ENCODE results near the gene SOX9.

SOX9 gene

DNA sequence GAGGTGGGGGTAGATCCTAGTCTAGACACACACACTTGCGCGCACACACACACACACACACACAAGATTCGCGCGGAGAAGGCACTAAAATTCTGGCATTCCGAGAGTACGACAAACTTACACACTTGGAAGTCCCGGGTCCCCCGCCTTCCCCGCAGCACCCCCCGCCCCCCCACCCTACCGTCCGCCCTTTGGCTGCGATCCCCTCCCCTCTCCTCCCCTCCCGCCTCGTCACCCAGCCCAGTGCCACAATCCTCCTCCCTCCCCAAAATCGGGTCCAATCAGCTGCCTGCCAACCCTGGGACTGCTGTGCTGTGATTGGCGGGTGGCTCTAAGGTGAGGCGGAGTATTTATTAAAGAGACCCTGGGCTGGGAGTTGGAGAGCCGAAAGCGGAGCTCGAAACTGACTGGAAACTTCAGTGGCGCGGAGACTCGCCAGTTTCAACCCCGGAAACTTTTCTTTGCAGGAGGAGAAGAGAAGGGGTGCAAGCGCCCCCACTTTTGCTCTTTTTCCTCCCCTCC, at the start of gene SOX9:
Gene SOX9 (plus strand): TSS at position 379 of the 522 bp plus-strand sequence. CDS start 372 bp downstream, outside the sequence.
- DNase-seq (ENCODE audit: low spot score): peak; percentile 90
- TF ChIP-seq, protein P1, sequence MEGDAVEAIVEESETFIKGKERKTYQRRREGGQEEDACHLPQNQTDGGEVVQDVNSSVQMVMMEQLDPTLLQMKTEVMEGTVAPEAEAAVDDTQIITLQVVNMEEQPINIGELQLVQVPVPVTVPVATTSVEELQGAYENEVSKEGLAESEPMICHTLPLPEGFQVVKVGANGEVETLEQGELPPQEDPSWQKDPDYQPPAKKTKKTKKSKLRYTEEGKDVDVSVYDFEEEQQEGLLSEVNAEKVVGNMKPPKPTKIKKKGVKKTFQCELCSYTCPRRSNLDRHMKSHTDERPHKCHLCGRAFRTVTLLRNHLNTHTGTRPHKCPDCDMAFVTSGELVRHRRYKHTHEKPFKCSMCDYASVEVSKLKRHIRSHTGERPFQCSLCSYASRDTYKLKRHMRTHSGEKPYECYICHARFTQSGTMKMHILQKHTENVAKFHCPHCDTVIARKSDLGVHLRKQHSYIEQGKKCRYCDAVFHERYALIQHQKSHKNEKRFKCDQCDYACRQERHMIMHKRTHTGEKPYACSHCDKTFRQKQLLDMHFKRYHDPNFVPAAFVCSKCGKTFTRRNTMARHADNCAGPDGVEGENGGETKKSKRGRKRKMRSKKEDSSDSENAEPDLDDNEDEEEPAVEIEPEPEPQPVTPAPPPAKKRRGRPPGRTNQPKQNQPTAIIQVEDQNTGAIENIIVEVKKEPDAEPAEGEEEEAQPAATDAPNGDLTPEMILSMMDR (IDR thresholded peaks at IDR 0.05; ENCODE audit: extremely low read depth, missing control alignments): no peak

DNA sequence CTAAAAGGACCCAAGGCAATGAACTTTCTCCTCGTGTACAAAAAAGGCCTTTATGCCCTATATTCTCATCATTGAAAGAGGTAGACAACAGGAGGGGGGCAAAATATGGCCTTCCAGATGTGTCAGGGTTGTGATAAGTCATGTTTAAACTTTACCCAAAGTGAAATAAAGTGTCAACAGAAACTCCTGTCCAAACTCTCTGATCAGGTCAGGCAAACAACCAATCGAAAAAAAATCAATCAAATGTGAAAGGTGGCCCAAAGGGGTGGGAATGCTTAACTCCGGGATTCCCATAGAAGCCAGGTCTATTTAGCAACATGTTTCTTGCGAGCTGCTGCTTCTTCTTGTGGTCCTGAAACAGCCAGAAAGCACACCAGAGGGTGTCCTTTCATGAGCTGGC, 49.5 kb upstream of the SOX9 start:
- DNase-seq (ENCODE audit: low spot score): no peak
- TF ChIP-seq, protein P1 (IDR thresholded peaks at IDR 0.05; ENCODE audit: extremely low read depth, missing control alignments): no peak

DNA sequence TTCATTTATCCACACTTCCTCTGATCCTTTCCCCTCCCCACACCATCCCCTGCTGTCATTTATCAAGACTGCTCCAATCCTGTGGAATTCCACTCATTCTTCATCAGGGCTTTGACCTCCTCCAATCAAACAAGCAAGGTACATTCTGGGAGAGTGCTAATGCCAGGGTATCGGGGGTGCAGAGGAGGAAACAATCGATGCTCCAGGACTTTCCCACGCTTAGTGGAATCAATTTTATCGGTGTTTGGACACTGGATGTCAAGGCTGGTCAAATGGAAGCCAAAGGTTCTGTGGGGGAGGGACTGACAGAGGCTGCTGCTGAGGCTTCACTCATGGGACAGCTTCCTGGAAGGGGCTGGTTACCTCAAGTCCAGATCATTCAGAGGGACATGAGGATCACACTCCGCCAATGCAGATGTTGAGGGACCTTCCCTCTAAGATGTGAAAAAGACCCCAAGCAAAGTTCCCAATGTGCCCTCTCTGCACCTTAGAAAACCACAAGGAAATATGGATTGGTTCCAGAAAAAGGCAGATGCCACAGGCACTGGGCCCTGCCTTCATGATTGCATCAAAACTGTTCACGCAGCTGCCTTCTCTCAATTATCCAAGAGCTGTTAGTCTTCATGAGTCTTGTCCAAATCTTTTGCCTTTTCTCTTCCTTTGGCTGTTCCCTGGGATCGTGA, 44.7 kb upstream of the SOX9 start:
- no peak for DNase-seq (ENCODE audit: low spot score)

DNA sequence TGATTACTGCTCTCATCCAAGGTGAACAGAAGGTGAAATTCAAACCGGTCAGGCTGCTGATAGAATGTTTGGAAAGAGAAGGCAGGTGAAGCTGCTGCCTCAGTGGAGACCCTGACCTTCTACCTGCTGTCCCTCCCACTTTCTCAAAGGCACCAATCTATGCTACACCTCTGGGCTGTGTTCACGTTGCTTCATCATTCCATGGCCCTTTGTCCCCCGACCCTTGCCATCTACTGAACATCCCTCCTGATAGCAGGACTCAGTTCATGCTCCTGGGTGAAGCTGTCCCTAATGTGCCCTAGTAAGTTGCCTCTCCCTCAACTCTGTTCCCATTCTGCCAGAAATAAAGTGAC, 44.2 kb upstream of the SOX9 start:
- TF ChIP-seq, protein P1 (IDR thresholded peaks at IDR 0.05; ENCODE audit: extremely low read depth, missing control alignments): no peak
- DNase-seq (ENCODE audit: low spot score): no peak

More for the DNA sequence above, 44.7 kb upstream of the SOX9 start:
- TF ChIP-seq, protein P1 (IDR thresholded peaks at IDR 0.05; ENCODE audit: extremely low read depth, missing control alignments): no peak

DNA sequence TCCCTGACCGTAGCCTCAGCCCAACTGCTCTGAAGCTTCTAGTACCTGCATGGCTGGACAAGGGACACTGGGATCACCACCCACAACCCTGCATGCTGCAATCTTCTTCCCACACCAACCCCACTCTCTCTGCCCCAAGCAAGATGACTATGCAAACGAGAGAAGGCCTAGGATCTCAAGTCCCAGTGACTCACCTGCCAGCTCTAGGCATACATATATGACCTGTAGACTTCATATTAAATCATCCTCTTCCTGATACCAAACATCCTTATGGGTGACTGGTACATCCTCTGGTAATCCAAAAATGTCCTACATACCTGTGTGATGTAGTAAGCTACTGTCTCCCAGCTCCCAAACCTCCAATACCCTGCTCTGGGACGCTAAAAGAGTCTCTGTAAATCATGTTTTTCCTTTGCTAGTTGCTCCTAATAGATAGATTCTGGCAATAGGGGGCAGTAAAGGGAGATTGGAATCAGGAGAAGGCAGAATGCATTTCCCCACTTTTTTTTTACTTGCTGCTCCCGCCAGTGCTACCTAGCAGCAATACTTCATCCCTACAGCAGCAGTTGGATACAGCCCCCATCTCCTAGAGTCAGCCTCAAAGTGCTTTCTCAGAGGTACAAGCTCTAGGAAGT, 43.4 kb upstream of the SOX9 start:
- TF ChIP-seq, protein P1 (IDR thresholded peaks at IDR 0.05; ENCODE audit: extremely low read depth, missing control alignments): no peak
- DNase-seq (ENCODE audit: low spot score): no peak

DNA sequence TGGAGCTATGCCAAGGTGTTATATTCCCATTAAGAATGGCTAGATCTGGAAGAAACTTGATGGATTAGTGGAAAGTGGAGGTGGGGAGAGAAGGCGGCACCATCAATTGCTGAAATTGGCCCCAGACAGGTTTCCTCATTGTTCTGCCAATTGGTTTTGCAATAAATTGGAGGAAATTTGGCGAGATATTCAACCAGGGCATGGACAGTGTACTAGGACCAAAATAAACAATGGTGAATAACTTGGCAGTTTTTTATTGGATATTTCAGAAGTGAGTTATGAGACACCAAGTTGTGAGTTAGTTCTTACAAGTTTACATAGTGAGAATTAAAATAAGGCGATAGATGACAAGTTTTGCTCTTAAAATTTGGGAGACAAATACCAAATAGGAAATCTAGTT, 41.1 kb upstream of the SOX9 start:
- no peak for DNase-seq (ENCODE audit: low spot score)
- TF ChIP-seq, protein P1 (IDR thresholded peaks at IDR 0.05; ENCODE audit: extremely low read depth, missing control alignments): no peak

DNA sequence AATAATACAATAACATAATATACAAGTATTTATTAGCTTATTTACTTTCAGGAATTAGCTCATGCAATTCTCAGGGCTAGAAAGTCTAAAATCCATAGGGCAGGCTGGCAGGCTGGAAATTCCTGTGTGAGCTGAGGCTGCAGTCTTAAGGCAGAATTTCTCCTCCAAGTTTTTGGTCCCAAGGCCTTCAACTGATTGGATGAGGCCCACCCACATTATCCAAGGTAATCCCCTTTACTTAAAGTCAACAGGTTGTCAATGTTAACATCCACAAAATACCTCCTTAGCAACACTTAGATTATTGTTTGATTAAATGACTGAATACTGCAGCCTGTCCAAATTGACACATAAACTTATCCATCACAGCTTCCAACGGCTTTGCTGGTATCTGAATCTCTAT, 32.9 kb upstream of the SOX9 start:
- no peak for DNase-seq (ENCODE audit: low spot score)
- TF ChIP-seq, protein P1 (IDR thresholded peaks at IDR 0.05; ENCODE audit: extremely low read depth, missing control alignments): no peak

Measured in GM20000 (cell line).